NCI-H2227 (cell line): ENCODE data around the gene ACBD6.
A peak's percentile ranks its signal among the peaks of the same experiment; 100 is the strongest.

Experiments
- DNase-seq: peaks from one replicate; lab custom pipeline; 2025; ENCODE audit not compliant: unreplicated experiment; lab: John Stamatoyannopoulos, UW

ACBD6 gene

DNA sequence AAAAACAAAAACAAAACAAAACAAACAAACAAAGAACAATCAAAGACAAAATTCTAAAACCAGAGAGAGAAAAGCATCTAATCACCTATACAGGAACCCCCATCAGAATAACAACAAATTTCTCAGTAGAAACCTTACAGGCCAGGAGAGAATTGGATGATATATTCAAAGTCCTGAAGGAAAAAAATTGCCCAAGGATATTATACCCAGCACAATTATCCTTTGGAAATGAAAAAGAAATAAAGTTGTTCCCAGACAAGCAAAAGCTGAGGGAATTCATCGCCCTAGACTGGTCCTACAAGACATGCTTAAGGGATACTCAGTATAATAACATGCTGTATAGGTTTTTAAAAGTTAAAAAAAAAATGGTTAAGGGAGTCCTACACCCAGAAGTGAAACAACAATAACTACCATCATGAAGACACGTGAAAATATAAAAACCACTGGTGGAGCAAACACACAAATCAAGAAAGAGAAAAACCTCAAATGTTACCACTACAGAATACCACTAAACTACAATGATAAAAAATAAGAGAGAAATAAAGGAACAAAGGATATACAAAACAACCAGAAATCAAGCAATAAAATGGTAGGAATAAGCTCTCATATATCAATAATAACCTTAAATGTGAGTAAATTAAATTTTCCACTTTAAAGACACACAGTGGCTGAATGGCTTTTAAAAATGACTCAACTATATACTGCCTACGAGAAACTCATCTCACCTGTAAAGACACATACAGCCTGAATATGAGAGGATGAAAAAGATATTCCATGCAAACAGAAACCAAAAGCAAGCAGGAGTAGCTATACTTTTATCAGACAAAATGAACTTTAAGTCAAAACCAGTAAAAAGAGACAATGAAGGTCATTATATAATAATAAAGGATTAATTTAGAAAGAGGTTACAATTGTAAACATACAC lies 121.9 kb downstream of the ACBD6 start:
- no peak for DNase-seq

GRCh38 chr1:180376800-180377199 lies 125.6 kb downstream of the ACBD6 start:
- DNase-seq = no peak

- DNase-seq = no peak
Measured at GRCh38 chr1:180376253-180376652, 126.1 kb downstream of the ACBD6 start.

DNA sequence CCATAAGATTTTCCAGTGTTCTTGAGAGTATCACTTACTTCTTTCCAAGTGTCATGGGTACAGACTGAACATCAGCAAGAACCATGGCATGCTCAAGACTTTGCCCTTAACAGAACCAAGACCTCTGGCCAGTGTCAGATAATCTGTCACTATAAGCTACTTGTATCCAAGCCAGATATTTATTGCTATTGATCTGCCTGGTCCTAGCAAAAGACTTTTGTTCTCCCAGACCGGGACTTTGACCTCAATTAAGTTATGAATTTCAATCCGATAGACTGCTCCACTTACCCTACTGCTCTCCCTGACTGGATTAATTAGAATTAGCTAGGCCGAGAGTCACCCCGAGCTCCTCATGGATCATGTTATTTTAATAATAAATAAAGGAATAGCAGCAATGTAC lies 129.6 kb downstream of the ACBD6 start:
- no peak for DNase-seq

DNA sequence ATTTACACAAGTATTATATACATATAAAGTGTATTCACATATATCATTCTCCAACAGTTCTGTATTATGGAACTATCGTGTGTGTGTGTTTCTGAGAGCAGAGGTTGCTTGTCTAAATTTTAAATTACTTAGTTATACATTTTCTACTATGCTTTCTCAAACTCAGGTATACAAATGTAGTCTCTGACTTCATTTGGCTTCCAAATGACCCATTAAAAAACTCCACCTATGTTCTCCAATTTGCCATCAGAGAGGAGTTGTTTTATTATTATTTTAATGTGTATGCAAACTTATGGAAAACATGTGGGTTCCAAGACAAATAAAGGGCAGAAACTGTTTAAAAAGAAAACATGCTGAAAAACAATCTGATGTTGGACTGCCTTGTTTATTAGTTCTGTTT lies 131.8 kb downstream of the ACBD6 start:
- no peak for DNase-seq

DNA sequence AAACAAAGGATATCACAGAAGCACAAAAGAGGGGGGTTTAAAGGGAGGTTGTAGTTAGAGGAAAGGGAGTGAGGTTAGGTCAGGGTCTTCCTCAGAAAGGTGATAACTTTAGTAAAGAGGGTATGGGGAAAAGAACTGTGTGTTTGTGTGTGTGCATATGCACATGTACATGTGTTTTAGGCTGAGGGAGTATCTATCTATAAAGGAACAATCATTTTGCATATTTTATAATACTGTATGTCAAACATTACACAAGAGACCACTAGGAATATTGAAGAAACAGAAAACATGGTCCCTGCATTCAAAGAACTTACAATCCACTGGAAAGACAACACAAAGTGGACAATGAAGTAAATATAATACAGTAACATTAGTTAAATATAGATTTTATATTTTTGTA lies 132.2 kb downstream of the ACBD6 start:
- no peak for DNase-seq

DNA sequence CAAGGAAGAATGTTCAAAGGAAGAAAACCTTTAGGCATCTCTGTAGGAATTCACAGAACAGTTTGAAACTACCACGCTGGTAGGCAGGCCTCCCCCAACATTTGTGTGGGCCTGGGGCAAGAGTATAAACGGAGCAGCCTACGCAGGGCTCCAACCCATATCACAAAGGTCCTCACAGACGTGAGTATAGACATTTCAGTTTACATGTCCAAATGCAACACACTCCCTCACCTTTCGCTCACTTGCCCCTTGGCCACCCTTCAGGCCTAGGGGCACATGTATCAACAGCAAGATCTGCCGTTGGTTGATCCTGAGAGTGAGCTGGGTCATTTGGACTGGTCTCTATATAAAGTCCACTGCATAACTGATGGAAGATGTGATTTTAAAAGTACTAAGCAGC lies 133.3 kb downstream of the ACBD6 start:
- no peak for DNase-seq

GRCh38 chr1:180366371-180367068 lies 135.9 kb downstream of the ACBD6 start:
- no peak for DNase-seq

GRCh38 chr1:180365039-180365438 lies 137.3 kb downstream of the ACBD6 start:
- DNase-seq = no peak

GRCh38 chr1:180363246-180363995 lies 139.0 kb downstream of the ACBD6 start:
- no peak for DNase-seq

GRCh38 chr1:180360333-180361075 lies 141.9 kb downstream of the ACBD6 start:
- no peak for DNase-seq

GRCh38 chr1:180358649-180359048 lies 143.7 kb downstream of the ACBD6 start:
- DNase-seq = no peak

- no peak for DNase-seq
Measured at GRCh38 chr1:180353945-180354344, 148.4 kb downstream of the ACBD6 start.

DNA sequence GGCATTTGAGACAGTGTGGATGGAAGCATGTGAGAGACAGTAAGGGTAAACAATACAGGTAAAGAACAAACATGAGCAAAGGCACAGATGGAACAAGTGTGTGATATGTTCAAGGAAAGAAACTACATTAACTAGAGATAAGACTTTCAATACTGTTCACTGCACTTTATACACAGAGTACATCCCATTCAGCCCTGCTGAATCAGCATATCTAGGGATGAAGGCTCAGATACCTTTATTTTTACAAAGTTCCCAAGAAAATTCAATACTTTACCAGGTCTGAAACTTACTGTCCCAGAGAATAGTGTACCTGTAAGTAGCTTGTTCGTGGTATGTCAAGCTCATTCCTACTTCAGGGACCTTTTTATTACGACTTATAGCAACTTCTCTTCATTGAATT lies 149.8 kb downstream of the ACBD6 start:
- no peak for DNase-seq

GRCh38 chr1:180352021-180352420 lies 150.4 kb downstream of the ACBD6 start:
- DNase-seq = no peak

DNA sequence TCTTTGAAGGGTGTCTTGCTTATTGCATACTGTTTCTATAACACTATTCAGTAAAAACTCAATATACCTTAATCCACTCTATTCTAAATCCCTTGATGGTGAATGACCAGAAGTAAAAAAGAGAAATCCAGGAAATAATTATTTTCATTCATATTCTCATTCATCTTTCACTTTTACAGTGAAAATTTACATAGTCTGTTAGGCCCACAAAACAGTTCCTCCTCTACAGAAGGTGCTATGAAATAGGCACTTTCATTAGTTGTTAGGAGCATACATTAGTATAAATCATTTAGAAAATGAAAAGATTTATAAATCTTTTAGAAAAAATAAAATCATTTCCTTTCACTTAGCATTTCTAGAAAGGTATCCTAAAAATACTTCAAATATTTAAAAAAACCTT lies 157.2 kb downstream of the ACBD6 start:
- DNase-seq = no peak

DNA sequence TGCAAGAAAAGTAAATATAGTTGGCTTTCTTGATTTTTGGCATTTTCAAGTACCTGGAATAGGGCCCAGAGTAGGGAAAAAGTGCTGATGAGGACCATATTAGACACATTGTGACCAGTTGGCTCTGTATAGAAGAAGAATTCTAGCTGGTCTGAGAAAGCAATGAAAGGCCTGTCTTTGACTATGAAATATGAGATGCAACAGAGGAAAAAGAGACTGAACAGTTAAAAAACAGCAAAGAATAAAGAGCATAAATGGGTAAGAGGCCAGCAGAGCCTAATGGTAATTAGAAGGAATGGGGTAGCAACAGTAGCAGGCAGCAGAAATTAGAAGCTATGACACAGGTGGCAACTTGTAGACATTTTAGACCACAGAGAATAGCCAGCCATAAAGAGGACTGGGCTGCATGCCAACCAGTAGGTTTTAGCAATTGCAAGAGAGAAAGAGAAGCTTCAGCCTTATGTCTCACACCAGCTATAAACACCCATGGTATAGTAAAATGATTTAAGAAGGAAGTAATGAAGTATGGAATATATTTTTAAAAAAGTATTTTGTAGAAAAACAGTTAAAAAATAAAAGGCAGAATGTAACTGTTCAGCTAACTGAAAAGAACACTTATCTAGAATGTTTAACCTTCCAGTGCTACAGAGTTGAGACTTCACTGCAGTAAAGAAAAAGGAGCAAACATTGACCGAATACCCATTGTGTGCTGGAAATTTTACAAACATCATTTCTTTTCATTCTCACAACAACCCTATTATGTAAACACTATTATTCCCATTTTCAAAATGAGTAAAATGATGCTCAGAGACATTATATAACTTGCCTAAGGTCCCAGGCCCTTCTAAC lies 158.2 kb downstream of the ACBD6 start:
- DNase-seq = peak; percentile 18

DNA sequence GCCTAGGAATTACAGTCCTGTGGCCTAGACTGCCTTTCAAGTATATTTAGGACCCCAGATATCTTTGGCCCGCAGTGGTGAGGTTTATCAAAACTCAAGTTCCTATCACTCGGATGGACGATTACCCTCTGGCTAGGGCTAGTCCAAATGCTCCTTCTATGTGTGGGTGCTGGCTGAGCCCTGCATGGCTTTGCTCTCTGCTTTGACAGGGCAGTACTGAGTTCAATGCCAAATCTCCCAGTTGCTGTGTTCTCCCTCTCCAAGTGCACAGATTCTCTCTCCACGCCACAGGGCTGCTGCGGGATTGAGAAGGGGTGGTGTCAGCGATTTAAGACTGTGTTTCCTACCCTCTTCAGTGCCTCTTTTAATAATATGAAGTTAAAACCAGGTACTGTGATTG lies 175.3 kb downstream of the ACBD6 start:
- DNase-seq = no peak

- no peak for DNase-seq
Measured at GRCh38 chr1:180312926-180313325, 189.5 kb downstream of the ACBD6 start.
